K562 treated with DMSO at 1 percent for 12 hours (cell line): ENCODE measurements around the gene ASB13. TPM values are rescaled to one million over a fixed set of nuclear protein-coding genes. Genes with fewer than 3 reads are reported as not detected.

Experiments used
- total RNA-seq: library from RNA; unstranded; fragments of 300-600 nt; gene quantifications from 2 replicates; pipeline ENCODE4 v1.2.3, GENCODE V29; 2022; ENCODE audit not compliant: insufficient read depth

Gene ASB13
- 22.2 and 39.4 TPM in 2 replicates for total RNA-seq

GRCh38 chr10:5666008-5666840 is at the start of gene ASB13:
Gene ASB13, minus strand, starts transcription at chr10:5666595. Its CDS starts 44 bp downstream, at chr10:5666551.

GRCh38 chr10:5684318-5684970 is 18.0 kb upstream of the ASB13 start, which contains the start of gene TASOR2:
Gene TASOR2, plus strand, starts transcription at chr10:5684838. Its CDS starts 35,805 bp downstream, at chr10:5720643.

Other genes starting within 250 kb of the ASB13 start
- not detected in 2 replicates for gene CALML5, start 167.0 kb downstream of the ASB13 start, total RNA-seq
- gene CALML3, start 141.6 kb downstream of the ASB13 start, total RNA-seq, result not detected in 2 replicates
- 8.1 and 33.8 TPM in 2 replicates for gene TASOR2, start 18.2 kb upstream of the ASB13 start, total RNA-seq
- 106 and 210 TPM in 2 replicates for gene GDI2, start 146.8 kb upstream of the ASB13 start, total RNA-seq
- gene ANKRD16, start 223.3 kb upstream of the ASB13 start, total RNA-seq, result 4.8 and 7.0 TPM in 2 replicates
- gene FBH1, start 223.6 kb upstream of the ASB13 start, total RNA-seq, result 51.1 and 78.6 TPM in 2 replicates